SU-DHL-6 (cell line): ENCODE measurements around the gene RNU6-1.

Experiments used
- EZH2phosphoT487 ChIP-seq: fragments of 200-600 bp; sonication (generic), shearing (Covaris generic); conservative IDR thresholded peaks from 2 replicates; pipeline ENCODE4 v1.6.1; 2018; ENCODE audit warnings: mild to moderate bottlenecking, antibody characterized with exemption, low read length, moderate library complexity, mixed read lengths
- TF ChIP-seq, protein P1 (sequence below): fragments of 200-600 bp; sonication (generic); IDR thresholded peaks from one replicate; pipeline ENCODE4 v1.5.1; 2017; ENCODE audit warnings: antibody characterized with exemption, mild to moderate bottlenecking, low read length, moderate library complexity; ENCODE audit not compliant: insufficient read depth, poor library complexity, severe bottlenecking

DNA sequence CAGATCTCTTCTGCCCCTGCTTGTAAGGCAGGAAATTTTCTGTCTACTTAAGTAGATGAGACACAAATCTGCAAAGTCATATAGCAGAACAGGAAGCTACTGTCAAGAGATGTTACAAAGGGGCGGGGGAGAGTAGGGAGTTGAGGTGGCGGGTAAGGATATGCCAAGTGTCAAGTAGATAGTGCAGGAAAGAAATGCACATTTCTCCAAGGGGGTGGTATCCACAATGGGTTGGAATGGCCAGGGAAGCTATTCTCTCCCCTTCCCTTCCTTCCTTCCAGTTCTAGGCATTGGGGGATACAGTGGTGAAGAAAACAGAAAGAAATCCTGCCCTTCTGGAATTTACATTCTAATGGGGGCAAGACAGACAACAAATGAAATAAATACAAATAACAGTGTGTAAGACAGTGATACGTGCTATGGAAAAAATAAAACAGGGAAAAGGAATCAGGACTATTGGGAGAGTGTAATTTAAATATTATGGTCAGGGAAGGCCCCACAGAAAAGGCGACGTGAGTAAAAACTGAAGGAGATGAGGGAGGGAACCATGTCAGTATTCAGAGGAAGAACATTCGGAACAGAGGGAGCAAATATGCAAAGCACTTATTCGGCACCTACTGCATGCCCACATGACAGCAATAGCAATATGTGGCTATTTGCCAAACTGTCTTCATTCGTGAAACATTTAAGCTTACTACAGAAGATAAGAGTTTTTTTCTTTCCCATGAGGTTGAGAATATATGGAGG lies 42.8 kb upstream of the RNU6-1 start:
- TF ChIP-seq, protein P1, sequence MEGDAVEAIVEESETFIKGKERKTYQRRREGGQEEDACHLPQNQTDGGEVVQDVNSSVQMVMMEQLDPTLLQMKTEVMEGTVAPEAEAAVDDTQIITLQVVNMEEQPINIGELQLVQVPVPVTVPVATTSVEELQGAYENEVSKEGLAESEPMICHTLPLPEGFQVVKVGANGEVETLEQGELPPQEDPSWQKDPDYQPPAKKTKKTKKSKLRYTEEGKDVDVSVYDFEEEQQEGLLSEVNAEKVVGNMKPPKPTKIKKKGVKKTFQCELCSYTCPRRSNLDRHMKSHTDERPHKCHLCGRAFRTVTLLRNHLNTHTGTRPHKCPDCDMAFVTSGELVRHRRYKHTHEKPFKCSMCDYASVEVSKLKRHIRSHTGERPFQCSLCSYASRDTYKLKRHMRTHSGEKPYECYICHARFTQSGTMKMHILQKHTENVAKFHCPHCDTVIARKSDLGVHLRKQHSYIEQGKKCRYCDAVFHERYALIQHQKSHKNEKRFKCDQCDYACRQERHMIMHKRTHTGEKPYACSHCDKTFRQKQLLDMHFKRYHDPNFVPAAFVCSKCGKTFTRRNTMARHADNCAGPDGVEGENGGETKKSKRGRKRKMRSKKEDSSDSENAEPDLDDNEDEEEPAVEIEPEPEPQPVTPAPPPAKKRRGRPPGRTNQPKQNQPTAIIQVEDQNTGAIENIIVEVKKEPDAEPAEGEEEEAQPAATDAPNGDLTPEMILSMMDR, result no peak
- no peak for TF ChIP-seq EZH2phosphoT487
